GM15510 (cell line): Measurements from ENCODE around the gene IQCK.

Experiments
- POLR2A ChIP-seq: IDR thresholded peaks from 3 replicates; pipeline ENCODE4 v1.6.1; 2011; ENCODE audit warnings: borderline replicate concordance; ENCODE audit not compliant: insufficient read length; ENCODE audit errors: extremely low read depth

IQCK gene

GRCh38 chr16:19899605-19899955 is 181.5 kb downstream of the IQCK start:
- TF ChIP-seq POLR2A, result no peak

DNA sequence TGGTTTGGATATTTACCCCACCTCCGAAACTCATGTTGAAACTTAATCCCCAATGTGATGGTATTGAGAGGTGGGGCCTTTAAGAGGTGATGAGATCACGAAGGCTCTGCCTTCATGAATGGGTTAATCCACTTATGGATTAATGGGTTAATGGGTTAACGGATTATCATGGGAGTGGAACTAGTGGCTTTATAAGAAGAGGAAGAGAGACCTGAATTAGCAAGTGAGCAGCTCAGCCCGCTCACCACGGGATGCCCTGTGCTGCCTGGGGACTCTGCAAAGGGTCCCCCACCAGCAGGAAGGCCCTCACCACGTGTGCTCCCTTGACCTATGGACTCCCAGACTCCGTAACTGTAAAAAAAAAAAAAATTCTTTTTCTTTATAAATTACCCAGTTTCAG is 183.1 kb downstream of the IQCK start:
- TF ChIP-seq POLR2A, result no peak

DNA sequence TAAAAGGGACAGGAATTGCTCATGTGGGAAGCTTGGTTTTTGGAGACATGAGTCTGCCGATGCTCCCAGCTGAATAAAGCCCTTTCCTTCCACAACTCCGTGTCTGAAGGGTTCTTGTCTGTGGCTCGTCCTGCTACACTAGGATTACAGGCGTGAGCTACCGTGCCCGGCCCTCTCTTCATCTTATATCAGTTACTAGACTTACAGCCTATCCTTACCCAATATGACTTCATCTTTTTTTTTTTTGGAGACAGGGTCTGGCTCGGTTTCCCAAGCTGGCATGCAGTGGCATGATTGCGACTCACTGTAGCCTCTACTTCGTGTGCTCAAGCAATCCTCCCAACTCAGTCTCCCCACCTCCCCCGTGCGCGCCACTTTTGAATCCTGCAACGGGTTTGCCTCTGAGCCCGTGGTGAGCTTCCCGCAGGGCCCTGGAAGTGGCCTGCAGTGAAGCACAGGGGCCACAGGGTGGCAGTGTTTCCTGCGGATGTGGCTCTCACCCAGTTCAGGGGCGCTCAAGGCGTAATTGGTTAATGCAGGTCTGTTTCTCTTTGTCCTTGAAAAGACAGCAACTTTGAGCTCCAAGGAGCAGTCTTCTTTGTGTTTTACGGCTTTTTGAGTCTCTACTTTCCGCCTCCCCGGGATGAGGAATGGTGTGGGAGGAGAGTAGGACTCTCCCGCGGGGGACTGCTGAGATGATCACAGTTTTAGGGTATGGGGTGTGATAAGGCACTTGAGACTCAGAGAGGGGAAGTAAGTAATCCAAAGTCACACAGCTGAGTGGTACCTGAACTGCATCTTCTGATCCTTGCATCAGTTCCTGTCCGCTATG is 189.3 kb downstream of the IQCK start:
- no peak for TF ChIP-seq POLR2A
